EL (cell line): ENCODE data around the gene KCNH3.
A peak's percentile ranks its signal among the peaks of the same experiment; 100 is the strongest.
"Not testable (repeated sequence)": the region's sequence is repeated elsewhere in the genome, so short reads cannot be mapped to it uniquely, and the experiment has no call there.

ENCODE experiments used
- DNase-seq: peaks from one replicate; pipeline ENCODE4 v3.0.0-alpha.2; 2016

Gene KCNH3, protein sequence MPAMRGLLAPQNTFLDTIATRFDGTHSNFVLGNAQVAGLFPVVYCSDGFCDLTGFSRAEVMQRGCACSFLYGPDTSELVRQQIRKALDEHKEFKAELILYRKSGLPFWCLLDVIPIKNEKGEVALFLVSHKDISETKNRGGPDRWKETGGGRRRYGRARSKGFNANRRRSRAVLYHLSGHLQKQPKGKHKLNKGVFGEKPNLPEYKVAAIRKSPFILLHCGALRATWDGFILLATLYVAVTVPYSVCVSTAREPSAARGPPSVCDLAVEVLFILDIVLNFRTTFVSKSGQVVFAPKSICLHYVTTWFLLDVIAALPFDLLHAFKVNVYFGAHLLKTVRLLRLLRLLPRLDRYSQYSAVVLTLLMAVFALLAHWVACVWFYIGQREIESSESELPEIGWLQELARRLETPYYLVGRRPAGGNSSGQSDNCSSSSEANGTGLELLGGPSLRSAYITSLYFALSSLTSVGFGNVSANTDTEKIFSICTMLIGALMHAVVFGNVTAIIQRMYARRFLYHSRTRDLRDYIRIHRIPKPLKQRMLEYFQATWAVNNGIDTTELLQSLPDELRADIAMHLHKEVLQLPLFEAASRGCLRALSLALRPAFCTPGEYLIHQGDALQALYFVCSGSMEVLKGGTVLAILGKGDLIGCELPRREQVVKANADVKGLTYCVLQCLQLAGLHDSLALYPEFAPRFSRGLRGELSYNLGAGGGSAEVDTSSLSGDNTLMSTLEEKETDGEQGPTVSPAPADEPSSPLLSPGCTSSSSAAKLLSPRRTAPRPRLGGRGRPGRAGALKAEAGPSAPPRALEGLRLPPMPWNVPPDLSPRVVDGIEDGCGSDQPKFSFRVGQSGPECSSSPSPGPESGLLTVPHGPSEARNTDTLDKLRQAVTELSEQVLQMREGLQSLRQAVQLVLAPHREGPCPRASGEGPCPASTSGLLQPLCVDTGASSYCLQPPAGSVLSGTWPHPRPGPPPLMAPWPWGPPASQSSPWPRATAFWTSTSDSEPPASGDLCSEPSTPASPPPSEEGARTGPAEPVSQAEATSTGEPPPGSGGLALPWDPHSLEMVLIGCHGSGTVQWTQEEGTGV

DNA sequence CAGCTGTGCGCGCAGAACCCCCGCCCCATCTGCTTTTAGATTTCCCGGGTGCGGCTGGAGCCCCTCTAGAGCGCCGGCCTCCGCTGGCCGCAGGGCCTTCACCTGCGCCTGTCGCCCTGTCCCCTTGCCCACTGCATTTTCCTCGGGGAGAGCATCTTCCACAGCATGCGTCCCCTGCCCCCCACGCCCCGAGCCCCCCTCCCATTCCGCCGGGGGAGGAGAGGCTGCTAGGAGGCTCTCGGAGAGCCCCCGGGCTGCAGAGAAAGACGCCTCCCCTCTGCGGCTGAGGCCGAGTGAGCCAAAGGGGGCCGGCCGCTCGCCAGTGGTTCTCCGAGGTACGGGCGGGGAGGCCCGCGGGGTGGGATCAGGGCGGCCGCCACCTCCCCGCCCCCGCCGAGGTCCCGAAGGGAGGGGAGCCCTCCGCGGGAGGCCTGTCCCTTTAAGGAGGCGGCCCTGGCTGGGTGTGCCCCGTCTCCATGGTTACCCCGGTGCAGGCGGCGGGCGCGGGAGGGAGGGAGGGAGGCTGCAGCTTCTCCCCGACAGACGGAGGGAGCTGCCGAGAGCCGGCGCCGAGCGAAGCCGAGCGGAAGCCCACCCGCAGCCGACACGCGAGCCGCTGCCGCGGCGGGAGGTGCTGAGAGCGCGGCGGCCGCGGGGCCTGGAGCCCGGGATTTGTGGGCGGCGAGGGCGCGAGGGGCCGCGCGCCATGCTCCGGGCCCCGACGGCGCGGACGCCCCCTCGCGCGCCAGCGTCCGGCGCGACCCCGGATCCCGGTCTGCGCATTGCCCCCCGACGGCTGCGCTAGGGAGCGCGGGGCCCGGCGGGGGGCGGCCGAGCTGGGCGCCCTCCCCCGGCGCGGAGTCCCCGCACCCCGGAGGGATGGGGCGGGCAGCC lies at the start of gene KCNH3:
KCNH3 (plus strand) TSS at position 521 of the 894 bp plus-strand sequence. CDS start 387 bp downstream, outside the sequence.
- DNase-seq: peak; percentile 69

GRCh38 chr12:49489154-49489553 lies 49.7 kb upstream of the KCNH3 start:
- DNase-seq: no peak

GRCh38 chr12:49489720-49490119 lies 49.1 kb upstream of the KCNH3 start:
- peak; percentile 90 for DNase-seq

DNA sequence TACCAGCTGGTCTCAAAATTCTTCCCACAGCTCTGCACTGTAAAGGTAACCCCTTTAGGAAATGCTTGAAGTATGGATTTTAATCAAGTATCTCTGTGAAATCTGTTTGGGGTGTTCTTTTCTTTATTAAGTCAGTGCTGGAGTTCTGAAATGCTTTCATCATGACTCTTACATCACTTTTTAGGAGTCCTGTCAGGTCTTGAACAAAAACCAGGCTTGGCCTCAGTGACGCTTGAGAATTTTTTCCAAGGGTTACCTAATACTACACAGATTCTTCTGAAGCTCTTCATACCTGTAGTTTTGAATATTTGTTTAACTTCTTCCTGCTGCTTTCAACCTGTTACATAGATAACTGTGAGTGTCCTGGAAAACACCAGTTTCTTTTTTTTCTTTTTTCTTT lies 47.0 kb upstream of the KCNH3 start:
- DNase-seq: no peak

GRCh38 chr12:49493900-49494299 lies 44.9 kb upstream of the KCNH3 start:
- no peak for DNase-seq

GRCh38 chr12:49496417-49497360 lies 42.1 kb upstream of the KCNH3 start:
- DNase-seq: no peak

DNA sequence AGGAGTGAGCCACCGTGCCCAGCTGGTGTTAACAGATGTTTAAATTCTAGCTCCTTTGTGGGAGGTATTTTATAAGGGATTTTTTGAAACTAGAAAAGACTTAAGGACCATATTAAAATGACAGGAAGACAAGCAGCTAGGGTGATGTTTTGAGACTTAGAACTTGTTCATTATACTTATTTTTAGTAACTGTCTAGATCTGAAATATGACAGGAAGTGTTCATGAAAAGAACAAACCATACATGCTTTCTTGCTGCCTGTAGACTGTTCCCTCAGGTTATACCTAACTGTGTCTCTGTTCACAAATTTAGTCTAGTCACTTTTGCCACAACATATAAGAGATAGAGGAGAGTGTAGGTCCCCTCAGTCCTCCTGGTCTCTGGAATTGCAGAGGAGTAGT lies 36.9 kb upstream of the KCNH3 start:
- DNase-seq: no peak

DNA sequence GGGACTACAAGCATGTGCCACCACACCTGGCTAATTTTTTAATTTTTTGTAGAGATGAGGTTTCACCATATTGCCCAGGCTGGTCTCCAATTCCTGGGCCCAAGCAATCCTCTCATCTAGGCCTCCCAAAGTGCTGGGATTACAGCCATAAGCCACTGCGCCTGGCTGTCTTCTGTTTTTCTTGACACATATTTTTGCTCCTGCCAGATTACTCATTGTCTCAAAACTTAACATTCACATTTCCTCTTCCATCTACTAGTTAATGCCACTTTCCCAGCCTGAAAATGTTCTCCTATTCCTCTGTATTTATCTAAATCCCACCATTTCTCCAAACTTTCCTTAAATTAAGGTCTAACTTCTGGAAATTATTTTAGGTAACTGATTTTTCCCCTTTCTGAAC lies 36.2 kb upstream of the KCNH3 start:
- DNase-seq: peak; percentile 36

- DNase-seq: peak; percentile 81
These were observed 35.1 kb upstream of the KCNH3 start for GRCh38 chr12:49503674-49504180.

DNA sequence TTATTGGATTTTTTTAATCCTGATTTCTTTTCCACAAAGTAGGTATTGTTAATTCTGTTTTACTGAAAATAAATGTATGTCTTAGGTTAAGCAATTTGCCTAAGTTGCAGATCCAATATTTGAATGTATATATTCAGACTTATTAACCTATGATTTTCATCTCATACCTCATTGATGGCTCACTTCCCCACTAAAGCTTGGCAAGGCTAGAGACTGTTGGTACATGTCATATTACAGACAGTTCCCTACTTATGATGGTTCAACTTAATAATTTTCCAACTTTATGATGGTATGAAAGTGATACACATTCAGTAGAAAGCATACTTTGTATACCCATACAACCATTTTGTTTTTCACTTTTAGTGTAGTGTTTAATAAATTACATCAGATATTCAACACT lies 33.2 kb upstream of the KCNH3 start:
- DNase-seq: peak; percentile 62

DNA sequence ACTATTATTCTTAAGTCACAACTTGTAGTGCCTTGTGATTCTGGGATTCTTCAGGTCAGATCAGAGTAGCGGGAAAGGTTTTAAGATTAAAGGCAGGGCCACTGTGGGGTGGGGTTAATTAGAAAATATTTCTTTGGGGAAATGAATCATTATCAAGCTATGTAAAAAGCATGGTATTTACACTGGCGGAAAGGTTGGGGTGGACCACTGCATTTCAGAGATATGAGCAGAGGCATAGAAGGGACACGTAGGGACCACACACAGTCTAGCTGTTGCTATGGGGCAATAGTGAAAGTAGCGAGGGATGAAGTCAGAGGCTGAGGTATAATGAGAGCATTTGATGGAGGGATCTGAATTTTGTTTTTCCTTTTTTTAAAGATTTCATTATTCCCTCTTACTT lies 31.7 kb upstream of the KCNH3 start:
- DNase-seq: peak; percentile 97

GRCh38 chr12:49509681-49510080 lies 29.1 kb upstream of the KCNH3 start:
- DNase-seq: not testable (repeated sequence)

DNA sequence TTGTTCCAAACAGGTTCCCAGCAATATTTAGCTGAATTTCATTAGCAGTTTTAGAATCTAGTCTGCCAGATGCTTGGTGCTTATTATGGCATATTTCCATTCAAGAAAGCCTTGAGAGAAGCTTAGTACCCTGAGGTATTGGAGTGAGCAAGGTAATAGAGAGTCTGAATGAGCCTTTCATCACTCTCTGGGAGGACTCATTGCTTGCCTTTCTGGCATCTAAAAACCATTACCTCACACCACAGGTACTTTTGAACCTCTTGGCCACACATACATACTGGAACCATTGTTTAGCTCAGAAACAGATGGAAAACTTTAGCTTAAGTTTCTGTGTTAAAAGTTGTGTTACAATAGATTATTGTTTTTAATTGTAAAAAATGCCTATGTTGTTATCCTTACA lies 27.4 kb upstream of the KCNH3 start:
- no peak for DNase-seq

- DNase-seq: no peak
These were observed 26.3 kb upstream of the KCNH3 start for GRCh38 chr12:49512546-49512945.

GRCh38 chr12:49515266-49515665 lies 23.6 kb upstream of the KCNH3 start:
- peak; percentile 83 for DNase-seq

DNA sequence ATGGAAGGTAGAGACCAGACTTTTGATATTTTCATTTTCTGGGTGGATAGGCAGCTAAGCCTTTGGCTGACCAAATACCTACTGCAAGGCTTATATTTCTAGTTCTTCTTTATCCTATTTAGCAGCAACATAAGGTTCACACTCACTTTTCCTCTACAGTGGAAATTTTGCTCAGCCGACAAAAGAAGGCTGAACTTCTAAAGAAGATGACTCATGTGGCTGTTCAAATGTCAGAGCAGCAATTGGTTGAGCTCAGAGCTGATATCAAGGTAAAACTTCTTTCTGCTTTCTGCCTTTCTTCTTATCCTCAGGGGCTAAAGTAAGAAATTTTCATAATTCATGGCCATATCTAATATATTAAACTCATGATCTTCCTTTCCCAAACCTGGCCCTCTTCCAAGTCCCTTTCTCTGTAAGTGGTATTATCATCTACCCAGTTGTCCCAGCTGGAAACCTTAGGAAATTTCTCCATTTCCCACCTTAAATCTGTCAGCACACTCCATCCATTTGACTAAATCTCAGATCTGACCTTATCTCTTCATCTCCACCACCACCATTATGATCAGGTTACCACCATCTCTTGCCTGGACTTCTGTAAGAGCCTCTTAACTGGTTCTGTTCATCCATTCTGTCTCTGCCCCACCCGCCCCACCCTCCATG lies 19.8 kb upstream of the KCNH3 start:
- DNase-seq: peak; percentile 32

GRCh38 chr12:49519574-49519936 lies 19.3 kb upstream of the KCNH3 start:
- DNase-seq: no peak

- no peak for DNase-seq
These were observed 17.4 kb upstream of the KCNH3 start for GRCh38 chr12:49521389-49521788.

- DNase-seq: no peak
These were observed 14.0 kb upstream of the KCNH3 start for GRCh38 chr12:49524660-49525324.

DNA sequence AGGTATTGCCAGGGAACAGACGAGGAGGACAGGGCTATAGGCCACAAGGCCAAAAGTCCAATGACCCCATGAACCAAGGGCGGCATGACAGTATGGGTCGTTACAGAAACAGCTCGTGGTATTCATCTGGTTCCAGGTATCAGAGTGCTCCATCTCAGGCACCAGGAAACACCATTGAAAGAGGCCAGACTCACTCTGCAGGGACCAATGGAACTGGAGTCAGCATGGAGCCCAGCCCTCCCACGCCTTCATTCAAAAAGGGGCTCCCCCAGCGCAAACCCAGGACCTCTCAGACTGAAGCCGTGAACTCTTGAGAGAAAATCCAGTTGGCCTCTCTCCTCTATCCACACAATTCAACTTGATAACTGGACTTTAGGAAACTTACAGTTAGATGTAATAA lies 12.9 kb upstream of the KCNH3 start:
- no peak for DNase-seq
